HK-2 (cell line): ENCODE results near the gene ZNF107.
"Not testable (repeated sequence)": the region's sequence is repeated elsewhere in the genome, so short reads cannot be mapped to it uniquely, and the experiment has no call there.

Experiments
- DNase-seq: peaks from one replicate; pipeline ENCODE4 v3.0.0-alpha.2; 2018; ENCODE audit not compliant: unreplicated experiment

Gene ZNF107

DNA sequence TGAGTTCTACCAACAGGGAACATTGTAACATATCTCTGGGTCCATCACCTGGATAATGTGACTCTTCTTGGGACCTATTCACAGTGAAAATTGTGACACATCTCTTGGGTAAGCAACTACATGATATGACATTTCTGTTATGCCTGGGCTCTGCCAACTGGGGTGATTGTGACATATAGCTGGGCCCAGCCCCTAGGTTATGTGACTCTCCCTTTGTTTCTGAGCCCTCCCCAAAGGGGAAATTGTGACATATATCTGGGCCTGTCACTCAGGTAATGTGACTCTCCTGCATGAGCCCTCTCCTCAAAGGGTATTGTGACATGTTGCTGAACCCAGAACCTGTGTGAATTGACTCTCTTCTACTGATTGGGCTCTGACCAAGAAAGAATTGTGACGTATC lies 22.4 kb upstream of the ZNF107 start:
- DNase-seq: no peak

DNA sequence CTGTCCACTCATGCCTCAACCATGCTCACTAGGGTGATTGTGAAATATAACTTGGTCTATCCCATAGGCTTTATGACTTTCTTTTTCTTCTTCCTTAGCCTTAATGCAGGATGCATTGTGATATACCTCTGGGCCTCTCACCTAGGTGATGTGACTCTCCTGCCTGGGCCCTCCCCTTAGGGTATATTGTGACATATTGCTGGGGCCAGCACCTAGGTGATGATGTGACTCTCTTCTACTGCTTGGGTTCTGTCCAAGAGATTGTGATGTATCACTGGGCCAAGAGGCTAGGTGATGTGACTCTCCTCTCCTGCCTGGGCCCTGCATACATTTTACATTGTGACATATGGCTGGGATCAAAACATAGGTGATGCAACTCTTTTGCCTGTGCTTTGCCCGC lies 14.7 kb upstream of the ZNF107 start:
- DNase-seq: no peak

DNA sequence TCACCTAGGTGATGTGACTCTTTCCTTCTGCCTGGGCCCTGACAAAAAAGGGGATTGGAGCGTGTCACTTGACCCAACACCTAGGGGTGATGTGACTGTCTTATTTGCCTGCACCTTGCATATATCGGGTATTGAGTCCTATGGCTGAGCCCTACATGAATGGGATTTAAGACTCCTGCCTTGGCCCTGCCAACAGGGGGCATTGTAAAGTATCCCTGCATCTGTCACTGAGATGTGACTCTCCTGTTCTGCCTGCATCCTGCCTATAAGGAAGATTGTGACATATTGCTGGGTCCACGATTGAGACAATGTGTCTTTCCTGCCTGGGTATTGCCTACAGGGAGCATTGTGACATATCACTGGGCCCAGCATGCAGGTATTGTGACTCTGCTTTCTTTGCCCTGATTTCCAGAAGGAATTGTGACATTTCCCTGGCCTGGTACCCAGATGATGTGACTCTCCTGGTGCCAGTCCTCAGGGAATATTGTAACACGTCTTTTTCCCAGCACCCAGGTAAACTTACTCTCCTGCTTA lies 14.2 kb upstream of the ZNF107 start:
- DNase-seq: no peak

DNA sequence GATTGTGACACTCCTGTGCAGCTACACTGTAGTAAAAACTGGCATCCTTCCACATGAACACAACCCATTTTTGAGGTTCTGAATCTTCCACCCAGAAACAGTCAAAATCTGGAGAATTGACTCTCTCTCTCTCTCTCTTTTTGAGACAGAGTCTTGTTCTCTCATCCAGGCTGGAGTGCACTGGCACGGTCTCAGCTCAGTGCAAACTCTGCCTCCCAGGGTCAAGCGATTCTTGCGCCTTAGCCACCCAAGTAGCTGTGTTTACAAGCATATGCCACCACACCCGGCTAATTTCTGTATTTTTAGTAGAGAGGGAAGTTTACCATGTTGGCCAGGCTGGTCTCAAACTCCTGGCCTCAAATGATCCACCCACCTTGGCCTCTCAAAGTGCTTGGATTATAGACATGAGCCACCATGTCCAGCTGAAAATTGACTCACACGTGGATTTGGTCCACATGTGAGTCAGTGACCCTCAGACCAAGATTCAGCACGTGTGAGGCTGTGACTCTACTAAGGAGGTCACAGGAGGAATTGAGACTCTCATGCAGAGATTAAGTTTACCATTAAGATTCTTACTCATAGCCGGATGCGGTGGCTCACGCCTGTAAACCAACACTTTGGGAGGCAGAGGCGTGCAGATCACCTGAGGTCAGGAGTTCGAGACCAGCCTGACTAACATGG lies 12.1 kb upstream of the ZNF107 start:
- DNase-seq: no peak

DNA sequence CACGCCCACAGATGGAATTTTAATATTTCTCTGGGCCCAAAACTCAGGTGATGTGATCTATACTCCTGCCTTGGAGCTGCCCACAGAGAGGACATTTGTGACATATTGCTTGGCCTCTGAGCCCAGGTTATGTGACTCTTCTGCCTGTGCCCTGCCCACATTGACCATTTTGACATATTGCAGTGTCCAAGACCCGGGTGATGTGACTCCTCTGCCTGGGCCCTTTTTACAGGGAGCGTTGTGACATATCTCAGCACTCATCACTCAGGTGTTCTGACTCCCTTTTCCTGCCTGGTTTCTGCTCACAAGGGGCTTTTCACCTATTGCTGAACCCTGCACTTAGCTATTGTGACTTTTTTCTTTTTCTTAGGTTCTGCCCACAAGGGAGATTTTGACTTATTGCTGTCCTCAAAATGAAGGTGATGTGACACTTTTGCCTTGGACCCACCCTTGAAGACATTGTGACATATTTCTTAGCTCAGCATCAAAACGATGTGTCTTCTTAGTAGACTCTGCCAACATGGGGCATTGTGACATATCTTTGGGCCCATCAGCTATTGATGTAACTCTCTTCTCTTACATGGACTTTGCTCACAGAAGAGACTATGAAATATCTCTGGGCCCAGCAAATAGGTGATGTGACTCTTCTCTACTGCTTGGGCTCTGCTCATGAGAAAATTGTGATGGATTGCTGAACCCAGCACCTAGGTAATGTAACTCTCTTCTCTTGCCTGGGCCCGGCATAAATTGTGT lies 11.0 kb upstream of the ZNF107 start:
- no peak for DNase-seq

DNA sequence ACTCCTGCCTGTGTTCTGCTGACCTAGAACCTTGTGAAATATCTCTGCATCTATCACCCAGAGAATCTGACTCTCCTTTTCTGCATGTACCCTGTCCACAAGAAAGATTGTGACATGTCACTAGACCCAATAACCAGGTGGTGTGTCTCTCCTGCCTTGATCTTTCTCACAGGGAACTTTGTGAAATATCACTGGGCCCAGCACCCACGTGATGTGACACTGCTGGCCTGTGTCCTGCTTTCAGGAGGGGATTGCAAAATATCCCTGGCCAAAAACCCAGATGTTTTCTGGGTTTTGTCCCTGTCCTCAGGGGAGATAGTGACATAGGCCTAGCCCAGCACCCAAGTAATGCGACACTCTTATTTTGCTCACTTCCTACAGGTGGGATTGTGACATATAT lies 10.1 kb upstream of the ZNF107 start:
- no peak for DNase-seq

DNA sequence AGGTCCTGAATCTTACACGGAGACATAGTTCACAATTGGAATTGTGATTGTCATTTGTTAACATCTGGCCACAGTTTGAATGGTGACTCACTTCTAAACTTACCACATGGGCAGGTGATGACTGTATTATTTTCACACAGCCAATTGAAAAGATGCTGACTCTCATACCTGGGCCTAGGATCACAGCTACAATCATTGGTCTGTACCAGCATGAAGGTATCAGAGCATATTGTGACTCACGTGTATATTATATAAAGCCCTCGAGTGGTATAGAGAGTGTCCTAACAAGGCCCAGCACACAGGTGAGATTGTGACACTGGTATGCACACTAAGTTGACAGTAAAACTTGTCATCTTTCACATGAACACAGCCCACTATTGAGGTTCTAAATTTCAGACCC lies 9.4 kb upstream of the ZNF107 start:
- DNase-seq: no peak

DNA sequence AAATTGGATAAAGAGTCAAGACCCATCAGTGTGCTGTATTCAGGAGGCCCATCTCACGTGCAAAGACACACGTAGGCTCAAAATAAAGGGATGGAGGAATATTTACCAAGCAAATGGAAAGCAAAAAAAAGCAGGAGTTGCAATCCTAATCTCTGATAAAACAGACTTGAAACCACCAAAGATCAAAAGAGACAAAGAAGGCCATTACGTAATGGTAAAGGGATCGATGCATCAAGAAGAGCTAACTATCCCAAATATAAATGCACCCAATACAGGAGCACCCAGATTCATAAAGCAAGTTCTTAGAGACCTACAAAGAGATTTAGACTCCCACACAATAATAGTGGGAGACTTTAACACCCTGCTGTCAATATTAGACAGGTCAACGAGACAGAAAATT lies 3.8 kb upstream of the ZNF107 start:
- DNase-seq: not testable (repeated sequence)

DNA sequence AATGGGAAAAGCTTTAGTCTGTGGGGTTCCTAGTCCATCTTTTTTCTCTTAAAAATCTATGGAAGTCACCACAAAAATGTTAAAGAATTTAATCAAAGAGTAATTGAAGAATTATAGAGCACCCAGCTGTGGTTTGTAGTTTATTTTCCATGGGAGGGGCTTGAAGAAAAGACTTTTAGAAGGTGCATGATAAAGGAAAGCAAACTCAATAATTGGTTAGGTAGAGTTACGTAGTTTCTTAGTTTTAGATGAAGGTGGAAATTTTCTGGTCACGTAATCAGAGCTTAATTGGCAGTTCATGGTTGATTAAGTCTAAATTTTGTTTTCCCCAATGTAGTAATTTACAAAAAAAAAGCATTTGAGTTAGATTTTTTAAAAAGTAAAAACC lies 724 bp downstream of the ZNF107 start:
- no peak for DNase-seq

DNA sequence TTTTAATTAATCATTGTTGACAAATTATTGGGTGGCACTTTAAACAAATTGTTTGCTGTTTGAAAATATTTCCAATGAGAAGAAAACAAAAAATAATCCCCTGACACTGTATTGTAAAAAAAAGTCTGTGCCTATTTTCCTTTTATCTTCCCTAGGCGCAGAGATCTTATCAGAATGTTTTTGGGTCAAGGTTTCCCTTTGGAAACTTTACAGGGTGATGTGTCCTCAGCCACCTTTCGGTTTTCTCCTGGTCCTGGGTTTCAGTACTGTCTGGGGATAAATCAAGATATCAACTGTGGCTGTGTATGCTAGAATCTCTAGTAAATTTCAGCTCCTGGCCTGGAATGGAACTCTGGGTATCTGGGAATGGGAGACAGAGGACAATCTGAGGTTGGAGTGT lies 1.4 kb downstream of the ZNF107 start:
- no peak for DNase-seq

DNA sequence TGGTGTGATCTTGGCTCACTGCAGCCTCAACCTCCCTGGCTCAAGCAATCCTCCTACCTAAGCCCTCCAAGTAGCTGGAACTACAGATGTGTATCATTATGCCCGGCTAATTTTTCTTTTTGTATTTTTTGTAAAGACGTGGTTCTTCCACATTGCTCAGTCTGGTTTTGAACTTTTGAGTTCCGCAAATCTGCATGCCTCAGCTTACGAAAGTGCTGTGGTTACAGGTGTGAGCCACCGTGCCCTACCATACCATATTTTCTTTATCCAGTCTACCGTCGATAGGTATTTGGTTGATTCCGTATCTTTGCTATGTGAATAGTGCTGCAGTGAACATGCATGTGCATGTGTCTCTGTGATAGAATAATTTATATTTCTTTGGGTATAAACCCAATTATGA lies 6.5 kb downstream of the ZNF107 start:
- DNase-seq: no peak

DNA sequence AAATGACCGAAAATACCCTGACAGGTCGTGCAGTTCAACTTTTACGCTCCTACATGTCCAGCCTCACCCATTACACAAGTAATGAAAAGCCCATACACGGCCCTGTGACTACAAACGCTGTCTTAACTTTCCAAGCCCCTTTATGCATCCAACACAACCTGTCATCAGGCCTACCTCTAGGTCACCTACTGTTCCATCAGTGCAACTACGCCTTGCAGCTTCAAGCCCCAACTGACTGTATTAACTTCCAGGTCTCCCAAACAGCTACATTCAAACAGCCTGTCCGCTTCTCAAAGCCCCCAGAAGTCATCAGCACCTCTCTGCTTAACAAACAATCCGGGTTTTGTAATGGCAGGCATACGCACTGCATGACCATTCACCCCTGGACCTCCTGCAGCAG lies 19.2 kb downstream of the ZNF107 start:
- DNase-seq: no peak

DNA sequence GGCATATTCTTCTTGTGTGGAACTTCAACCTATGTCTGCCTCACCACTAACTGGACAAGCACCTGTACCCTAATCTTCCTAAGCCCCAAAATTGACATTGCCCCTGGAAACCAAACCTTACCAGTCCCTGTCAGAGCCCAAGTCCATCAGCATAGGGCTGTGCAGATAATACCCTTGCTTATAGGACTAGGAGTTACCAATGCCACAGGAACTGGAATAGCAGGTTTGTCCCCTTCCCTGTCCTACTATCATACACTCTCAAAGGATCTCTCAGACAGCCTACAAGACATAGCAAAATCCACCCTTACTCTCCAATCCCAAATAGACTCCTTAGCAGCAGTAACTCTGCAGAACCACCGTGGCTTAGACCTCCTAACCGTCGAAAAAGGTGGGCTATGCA lies 19.8 kb downstream of the ZNF107 start:
- no peak for DNase-seq

DNA sequence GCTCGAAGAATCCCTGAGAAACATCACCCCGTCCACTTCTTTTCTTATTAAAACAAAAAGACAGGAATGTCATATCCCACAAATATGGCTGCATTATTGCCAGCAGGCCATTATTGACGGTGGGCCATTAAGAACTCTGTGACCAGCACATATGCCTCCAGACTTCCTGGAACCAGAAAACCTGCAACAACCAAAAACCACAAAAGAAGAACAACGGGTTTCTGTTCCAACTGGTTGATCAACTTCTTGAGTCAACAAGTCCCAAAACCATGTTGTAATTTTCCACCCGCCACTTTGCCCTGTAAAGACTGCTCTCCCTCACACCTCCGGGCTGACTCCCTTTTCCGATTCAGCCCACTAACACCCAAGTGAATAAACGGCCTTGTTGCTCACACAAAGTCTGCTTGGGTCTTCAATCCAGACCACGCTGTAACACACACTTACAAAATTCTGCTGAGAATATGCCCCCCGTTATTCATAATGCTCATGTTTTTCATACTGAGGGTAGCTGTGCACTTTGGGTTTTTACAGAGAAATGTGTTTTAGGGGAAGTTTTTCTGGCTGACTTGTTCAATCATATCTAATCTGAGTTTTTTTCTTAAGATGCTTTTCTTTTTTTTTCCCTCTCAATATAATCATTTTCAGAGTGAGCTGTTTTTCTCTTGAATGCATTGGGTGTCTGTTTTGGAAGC lies 20.7 kb downstream of the ZNF107 start:
- DNase-seq: no peak

DNA sequence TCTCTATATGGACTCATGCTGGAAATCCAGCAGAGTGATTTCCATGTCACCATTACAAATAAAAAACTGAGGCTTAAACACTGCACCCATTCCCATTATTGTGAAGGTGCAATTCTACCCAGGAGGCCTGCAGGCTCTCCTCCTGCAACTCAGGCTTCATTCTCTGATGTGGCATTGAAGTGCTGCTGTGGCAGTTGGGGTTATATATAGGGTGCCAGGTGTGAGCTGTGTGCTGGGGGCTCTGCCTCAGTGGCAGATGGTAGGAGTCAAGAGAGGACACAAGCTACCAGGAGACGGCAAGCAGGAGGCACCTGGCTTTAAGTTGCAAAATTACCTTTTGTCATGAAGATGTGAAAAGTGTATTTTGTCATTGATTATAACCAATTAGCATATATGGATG lies 21.3 kb downstream of the ZNF107 start:
- no peak for DNase-seq

DNA sequence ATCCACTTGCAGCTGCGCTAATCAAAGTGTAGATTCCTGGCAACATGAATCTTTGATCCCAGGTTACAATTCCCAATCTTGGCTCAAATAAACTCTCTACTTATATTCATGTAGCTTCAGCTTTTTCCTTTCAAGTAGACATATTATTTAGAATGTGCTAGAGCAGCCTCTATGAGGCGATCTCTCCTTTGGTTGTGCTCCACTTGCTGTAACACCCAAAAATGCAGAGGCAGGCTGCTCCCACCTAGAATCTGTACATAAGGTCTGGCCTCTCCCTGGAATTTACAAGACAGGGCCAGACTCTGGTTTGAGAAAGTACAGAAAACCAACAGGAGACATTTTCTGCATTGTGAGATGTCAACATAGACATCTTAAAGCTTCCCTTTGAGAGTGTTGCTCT lies 23.1 kb downstream of the ZNF107 start:
- no peak for DNase-seq

DNA sequence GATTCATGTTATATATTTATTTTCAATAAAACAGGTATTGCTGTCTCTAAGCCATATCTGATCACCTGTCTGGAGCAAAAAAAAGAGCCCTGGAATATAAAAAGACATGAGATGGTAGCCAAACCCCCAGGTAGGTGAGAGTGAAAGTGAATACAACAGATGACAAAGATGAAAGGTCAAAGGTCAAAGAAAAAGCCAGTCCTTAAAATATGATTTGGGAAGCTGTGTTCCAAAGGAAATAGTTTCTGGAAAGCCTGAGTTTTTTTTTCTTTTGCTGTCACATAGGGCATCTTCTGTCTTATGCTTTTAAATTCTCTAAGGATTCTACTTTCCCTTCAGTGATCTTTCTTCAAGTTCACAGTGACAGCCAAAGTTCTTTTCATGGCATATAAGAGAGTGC lies 25.9 kb downstream of the ZNF107 start:
- DNase-seq: no peak

DNA sequence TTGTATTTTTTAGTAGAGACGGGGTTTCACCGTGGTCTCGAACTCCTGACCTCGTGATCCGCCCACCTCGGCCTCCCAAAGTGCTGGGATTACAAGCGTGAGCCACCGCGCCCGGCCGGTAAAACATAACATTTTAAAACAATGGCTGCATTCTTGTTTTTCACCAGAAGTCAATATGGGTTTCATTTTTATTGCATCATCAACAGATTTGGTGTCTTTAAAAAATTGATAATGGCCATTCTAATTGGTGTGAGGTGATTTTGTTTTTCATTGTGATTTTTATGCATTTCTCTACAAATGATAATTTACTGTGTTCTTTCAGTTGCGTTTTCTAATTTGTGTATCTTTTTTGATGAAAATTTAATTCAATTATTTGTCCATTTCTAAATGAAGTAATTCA lies 31.9 kb downstream of the ZNF107 start:
- not testable (repeated sequence) for DNase-seq

DNA sequence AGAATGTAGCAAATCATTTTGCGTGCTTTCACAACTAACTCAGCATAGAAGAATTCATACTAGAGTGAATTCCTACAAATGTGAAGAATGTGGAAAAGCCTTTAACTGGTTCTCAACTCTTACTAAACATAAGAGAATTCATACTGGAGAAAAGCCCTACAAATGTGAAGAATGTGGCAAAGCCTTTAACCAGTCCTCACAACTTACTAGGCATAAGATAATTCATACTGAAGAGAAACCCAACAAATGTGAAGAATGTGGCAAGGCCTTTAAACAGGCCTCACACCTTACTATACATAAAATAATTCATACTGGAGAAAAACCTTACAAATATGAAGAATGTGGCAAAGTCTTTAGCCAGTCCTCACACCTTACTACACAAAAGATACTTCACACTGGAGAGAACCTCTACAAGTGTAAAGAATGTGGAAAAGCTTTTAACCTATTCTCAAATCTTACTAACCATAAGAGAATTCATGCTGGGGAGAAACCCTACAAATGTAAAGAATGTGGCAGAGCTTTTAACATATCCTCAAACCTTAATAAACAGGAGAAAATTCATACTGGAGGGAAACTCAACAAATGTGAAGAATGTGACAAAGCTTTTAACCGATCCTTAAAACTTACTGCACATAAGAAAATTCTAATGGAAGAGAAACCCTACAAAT lies 40.8 kb downstream of the ZNF107 start:
- DNase-seq: no peak

DNA sequence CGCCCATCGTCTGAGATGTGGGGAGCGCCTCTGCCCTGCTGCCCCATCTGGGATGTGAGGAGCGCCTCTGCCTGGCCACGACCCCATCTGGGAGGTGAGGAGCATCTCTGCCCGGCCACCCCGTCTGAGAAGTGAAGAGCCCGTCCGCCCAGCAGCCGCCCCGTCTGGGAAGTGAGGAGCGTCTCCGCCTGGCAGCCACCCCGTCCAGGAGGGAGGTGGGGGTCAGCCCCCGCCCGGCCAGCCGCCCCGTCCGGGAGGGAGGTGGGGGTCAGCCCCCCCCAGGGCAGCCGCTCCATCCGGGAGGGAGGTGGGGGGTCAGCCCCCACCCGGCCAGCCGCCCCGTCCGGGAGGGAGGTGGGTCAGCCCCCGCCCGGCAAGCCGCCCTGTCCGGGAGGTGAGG lies 52.0 kb downstream of the ZNF107 start:
- not testable (repeated sequence) for DNase-seq

DNA sequence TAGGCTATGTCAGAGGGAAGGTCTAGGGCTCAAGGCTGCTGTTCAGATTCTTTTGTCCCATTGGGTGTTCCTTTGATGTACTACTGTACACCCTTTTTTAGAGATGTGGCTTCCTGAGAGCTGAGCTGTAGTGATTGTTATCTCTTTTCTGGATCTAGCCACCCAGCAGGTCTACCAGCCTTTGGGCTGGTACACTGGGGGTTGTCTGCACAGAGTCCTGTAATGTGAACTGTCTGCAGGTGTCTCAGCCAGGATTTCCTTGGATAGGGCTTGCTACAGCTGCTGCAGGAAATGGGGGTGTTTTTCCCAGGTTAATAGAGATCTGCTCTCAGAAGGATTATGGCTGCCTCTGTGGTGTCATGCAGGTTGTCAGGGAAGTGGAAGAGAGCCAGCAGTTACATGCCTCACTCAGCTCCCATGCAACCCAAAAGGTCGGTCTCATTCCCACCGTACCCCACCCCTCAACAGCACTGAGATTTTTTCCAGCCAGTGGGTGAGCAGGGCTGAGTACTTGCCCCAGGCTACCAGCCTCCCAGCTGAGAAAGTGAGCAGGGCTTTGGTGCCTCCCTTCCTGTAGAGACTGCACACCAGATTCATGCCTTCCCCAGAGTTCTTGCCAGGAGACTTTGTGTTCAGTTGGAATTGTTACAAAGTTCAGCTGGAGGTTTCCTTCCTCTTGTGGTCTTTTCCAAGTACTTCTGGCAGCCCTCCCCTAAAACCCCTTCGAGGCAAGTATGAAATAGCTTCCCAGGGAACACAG lies 63.3 kb downstream of the ZNF107 start:
- no peak for DNase-seq
